NCI-H1694 (cell line): Measurements from ENCODE around the gene SHPK.
A peak's percentile ranks its signal among the peaks of the same experiment; 100 is the strongest.

ENCODE experiments used
- DNase-seq: peaks from one replicate; lab custom pipeline; 2025; lab: John Stamatoyannopoulos, UW

The SHPK gene

DNA sequence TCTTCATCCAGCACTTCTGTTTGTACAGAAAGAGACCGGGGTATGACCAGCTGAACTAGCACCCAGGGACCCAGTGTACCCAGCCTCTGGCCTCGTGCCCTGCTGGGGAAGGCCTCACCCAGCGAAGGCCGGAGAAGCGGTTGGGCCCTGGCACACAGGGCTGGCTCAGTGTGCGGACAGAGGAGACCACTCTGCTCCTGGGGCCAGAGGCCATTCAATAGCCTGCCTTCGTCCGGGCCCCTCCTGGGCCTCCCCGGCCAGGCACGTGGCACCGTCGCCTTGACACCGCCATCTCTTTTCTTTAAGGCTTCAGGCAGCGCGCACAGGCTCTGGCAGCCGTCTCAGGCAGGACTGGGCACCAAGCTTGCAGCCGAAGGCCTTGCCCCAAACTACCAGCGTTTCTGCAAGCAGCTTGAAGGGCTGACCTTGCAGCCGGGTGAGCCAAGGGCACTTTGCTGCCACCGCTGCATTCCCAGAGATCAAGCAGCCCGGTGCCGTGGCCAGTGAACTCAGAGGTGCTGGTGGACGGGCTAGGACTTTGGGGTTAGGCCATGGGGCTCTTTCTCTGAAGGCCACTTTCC is 24.4 kb upstream of the SHPK start:
- no peak for DNase-seq

DNA sequence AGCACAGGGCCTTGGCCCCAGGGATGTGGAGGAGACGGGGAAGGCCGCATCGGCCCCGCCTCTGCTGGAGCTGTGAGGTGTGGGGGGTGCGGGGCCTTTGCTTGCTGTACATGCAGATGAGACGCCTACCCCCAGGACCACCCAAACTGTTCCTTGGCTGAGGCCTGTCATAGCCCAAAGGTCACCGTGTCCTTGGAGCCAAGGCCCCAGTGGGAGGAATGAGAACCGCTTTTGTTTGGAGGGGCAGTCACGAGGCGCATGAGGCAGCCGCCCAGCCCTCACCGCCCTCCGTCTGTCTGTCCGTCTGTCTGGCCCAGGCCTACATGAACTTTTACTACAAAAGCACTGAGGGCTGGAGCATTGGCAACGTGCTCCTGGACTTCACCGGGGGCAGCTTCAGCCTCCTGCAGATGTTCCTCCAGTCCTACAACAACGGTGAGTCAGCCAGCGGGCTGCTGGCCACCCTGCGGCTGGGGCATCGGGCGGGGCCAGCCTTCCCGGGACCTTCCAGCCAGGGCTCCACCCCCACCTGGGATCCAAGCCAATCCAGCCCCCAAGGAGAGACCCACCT is 23.6 kb upstream of the SHPK start:
- DNase-seq = no peak

DNA sequence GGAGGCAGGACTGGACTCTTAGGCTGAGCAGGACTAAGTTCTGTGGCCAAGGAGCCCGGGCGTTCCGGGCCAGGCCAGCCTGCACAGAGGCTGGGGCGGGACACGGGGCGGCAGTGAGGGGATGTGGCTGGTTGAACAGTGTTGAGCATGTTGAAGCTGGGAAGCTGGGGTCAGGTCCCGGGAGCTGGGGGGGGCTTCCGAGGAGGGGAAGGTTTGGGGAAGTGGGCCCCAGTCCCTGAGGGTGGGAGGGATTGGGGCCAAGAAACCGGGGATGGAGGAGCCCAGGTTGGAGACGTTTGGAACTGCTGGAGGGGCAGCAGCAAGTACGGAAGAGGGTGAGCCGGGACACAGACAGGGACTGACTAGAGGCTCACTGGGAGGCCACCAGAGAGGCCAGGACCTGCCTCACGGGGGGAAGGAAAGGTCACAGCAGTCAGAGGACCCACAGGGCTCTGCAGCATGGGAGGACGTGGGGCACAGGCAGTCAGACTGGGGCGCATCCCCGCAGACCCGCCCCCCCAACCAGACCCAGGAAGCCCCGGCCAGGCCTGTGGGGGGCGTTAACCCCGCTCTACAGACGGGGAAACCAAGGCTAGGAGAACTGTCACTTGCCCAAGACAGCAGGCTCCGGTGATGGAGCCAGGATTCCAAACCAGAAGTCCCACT is 22.9 kb upstream of the SHPK start:
- no peak for DNase-seq

DNA sequence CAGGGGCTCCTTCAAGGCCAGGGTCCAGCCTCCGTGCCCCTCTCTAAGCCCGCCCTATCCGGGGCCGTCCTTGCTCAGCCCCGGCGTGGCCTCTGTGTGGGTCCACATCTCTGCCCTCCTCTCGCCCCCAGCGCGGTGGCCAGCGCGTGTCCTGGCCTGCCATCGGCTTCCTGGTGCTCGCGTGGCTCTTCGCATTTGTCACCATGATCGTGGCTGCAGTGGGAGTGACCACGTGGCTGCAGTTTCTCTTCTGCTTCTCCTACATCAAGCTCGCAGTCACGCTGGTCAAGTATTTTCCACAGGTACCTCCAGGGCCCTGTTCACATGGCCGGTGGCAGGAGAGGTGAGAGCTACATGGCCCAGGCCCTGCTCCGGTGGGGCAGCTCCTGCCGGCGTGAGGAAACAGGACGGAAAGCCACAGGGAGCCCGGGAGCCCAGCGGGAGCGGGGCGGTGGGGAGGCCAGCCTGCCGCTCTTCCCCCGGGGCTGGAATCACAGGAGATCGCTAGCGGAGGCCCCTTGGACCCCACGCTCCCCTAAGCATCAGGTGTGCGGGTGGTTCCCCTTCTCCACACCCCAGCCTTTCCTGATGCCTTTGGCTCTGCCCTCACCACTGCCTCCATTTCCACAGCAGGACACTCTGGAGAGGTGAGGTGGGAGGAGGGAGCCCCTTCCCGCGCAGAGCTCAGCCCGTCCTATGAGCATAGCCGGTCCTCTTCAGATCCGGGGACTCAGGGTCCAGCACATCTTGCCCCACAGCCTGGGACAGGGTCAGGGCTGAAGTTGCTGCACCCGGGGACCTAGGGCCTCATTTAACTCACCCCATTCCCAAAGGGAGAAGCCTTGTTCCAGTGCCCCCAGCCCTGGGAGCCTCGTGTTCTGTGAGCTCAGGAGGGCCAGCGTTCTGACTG is 22.1 kb upstream of the SHPK start:
- DNase-seq = no peak

DNA sequence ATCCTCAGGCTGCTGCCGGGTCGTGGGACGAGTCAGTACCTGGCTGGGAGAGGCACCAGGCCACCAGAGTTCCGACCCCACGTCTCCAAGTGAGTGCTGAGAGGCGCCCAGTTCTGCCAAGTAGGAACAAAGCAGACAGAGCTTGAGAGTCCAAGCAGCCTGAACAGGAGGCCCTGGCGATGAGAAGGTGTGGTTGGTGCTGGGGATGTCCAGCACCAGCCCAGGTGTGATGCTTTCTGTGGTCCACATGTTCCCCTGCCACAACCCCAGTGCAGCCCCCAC is 21.5 kb upstream of the SHPK start:
- no peak for DNase-seq

DNA sequence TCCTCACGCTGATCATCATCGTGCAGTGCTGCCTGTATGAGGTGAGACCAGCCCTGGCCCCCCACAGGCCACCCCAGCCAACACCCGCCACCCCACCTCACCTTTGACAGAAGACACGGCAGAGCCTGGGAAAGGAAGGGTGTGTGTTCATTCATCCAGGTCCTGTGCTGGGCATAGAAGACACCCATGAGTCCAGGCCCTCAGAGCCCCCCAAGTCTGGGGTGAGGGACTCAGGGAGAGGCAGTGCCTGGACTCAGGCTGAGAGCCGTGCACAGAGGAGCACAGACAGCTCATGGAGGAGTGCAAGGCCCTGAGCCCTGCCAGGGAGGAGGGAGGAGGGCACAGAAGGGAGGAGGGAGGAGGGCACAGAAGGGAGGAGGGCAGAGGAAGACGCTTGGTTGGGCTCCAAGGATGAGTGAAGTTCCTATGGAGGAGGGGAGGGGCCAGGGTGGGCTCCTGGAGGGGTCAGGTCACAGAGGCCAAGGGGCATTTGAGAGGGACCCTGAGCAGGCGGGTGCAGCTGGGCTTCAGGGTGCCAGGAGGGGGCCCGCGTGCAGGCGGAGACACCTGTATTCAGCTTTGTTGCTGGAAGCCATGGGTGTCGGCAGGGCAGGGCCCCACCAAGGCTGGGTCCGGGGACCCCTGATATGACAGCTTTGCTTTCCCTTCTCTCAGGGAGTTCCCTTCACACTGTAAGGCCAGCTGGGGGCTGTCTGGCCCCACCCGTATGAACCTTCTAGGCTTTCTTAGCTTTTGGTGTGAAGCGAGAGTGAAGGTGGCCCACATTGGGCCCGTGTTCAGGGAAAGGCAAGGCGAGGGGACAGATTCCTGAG is 20.9 kb upstream of the SHPK start:
- DNase-seq = no peak

DNA sequence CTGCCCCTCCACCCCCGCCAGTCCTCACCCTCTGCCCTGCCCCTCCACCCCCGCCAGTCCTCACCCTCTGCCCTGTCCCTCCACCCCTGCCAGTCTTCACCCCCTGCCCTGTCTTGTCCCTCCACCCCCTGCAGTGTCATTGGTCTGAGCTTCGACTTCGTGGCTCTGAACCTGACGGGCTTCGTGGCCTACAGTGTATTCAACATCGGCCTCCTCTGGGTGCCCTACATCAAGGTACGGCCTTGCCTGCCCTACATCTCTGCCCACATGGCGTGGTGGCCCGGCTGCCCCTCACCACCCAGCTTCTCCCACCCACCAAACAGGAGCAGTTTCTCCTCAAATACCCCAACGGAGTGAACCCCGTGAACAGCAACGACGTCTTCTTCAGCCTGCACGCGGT is 20.3 kb upstream of the SHPK start:
- DNase-seq = no peak

DNA sequence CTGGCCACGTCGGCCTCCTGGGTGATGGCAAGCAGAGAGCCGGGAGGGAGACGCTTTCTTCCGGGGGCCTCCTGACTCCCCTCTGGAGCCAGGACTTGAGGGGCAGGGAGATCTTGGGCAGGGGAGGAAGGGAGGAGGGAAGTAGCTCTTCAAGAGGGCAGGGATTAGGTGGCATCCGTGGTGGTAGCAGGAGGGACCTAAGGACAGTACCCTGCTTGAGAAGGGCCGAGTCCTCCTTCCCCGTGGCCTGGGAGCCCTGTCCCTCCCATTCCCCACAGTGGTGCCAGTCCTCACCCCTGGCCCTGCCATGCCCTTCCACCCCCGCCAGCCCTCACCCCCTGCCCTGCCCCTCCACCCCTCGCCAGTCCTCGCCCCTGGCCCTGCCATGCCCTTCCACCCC is 19.7 kb upstream of the SHPK start:
- DNase-seq = no peak

DNA sequence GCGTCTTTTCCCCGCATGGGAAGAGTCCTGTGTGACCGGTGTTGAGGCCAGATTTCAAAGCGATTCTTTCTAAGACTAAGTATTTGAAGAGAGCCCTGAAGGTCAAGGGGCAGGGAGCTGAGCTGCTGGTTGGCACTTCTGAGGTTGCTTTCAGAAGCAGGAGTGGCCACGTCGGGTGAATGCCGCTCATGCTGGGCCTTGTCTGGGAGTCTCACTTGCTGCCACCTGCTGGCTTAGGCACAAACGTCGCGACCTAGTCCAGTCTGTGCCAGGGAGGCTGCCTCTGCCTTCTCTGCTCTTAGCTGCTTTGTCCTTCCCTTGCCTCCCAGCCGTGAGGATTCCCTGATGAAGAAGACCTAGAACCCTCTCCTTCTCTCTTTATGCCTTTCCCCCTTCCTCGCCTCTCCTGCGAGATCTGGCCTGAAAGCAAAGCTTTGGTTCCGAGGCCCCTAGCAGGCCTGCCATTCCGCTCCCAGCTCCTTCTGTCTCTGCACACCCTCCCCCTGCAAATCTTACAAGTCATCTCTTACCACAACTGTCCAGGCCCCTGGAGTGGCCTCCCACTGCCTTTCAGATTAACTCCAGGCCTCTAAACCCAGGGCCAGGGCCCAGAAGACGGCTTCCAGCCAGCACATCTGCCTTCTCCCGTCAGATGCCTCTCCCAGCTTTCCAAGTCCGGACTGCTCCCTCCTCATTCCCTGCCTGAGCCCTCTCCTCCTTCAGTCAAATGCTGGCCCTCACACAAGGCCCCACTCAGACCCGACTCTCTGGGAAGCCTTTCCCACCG is 11.9 kb upstream of the SHPK start:
- peak; percentile 61 for DNase-seq

DNA sequence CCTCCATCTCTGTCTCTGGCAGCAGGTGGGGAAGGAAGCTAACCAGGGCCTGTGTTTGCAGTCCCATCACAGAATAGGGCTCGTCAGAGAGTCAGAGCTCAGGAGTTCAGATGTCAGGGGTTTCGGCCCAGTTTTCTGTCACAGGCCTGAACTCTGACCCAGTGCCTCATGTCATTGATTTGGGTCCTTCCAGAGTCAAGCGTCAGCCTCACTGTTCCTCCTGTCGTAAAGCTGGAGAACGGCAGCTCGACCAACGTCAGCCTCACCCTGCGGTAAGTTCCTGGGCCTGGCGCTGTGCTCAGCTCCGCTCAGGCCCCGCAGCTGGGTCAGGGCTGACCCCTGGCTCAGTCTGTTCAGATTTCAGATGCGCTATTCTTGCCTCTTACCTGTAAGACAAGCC is 11.2 kb upstream of the SHPK start:
- DNase-seq = no peak

DNA sequence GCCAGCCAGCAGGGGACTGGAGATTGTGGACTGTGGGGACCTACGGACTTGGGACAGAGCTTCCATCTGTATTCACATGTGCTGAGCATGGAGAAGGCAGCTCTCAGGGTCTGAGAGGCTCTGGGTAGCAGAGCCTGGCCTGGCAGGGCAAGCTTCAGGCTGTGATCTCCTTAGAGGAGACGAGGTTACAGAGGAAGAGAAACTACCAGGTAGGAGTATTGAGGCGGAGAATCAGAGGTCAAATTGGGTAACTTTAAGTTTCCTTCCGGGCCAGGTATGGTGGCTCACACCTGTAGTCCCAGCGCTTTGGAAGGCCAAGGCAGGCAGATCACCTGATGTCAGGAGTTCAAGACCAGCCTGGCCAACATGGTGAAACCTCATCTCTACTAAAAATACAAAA is 9.3 kb upstream of the SHPK start:
- DNase-seq = no peak

DNA sequence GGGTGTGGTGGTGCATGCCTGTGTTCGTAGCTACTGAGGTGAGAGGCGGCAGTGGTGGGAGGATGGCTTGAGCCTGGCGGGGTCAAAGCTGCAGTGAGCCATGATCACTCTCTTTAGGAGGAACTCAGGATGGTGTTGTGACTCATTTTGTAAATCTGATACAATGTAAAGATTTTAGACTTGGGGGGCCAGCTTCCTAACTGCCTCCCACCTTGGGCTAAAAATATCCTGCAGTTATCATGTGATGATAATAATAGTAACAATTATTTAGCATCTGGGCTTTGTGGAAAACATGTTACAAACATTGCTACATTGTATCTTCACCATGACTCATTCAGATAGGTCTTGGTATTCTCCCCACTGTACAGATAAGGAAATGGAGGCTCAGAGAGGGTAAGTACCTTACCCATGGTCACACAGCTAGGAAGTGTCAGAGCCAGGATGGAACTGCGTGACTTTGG is 7.9 kb upstream of the SHPK start:
- no peak for DNase-seq

DNA sequence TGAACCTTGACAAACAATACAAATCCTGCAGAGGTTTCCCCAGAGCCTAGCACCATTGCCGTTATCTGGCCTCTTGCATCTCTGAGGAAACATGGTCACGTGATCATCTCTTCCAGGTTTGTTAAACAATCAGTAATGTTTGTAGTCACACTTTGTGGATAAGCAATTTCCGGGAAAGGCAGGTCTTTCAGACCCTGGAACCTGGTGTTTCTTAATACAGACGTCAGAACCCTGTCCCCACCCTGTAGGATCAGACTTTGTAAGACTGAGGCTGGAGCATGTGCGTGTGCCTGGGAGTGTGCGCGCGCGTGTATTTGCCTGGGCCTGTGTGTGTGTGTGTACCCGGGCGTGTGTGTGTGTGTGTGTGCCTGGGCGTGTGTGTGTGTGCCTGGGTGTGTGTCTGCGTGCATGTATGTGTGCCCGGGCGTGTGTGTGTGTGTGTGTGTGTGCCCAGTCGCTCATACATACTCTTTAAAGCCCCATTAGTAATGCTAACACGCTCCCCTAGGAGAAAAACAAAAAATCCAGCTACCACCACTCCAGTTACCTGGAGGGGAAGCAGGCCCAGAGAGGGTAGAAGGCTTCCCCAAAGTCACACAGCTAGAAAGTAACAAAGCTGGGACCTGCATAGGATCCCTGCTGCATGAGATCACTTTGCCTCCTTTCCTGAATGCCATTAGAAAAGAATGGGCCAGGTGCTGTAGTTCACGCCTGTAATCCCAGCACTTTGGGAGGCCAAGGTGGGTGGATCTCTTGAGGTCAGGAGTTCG is 5.9 kb upstream of the SHPK start:
- no peak for DNase-seq

DNA sequence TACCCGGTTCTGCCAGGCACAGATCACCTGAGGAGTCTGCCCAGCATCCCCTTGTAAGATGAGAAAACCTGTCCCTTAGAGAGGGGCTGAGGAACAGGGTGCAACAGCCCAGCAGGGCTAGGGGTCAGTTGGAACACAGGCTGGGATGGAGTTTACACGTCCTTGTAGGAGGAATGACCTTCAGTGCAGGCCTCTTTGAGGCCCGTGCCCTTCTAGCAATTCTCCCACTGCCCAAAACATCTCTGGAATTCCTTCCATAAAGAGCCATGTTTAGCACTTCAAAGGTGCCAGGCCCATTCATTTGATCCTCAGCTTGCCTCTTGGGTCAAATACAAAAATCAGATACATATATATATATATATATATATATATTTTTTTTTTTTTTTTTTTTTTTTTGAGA is 5.0 kb upstream of the SHPK start:
- DNase-seq = no peak

DNA sequence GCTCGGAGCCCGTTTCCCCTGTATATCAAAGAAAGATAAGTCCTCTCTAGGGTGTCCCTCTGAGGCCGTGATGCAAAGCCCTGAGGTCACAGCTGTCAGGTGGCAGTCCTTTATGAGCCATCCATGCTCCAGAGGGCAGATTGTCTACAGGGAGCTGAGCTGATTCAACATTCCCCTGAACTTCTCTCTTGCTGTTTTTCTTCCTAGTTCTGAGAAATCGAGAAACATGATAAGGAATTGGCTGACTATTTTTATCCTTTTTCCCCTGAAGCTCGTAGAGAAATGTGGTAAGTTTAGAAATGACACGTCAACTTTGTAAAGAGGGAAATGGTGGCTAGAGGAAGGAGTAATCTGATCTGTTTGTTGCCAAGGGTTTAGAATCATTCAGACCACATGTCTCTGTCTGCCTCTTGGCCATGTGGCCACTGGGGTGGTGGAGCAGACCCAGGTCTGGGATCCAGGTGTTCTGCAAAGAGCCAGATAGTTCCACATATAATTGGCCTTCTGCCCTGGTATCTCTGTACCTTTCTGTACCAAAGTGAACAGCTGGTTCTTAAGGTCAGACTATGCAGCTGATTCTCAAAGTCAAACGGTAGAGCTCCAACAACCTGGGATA is 4.0 kb upstream of the SHPK start:
- DNase-seq = no peak

DNA sequence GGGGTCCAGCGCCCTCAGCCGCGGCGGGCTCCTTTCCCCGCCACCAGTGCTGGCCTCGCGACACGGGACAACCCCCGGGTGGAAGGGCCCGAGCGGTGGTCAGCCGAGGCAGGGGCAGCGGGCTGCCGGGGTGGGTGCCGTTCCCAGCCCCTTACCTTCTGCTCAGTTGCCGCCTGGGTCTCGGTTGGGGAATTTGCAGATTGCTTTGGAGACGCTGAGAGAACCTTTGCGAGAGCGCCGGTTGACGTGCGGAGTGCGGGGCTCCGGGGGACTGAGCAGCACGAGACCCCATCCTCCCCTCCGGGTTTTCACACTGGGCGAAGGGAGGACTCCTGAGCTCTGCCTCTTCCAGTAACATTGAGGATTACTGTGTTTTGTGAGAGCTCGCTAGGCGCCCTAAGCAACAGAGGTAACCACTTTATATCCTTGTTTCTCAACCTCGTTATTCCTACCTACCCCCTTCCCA is 891 bp upstream of the SHPK start:
- no peak for DNase-seq

DNA sequence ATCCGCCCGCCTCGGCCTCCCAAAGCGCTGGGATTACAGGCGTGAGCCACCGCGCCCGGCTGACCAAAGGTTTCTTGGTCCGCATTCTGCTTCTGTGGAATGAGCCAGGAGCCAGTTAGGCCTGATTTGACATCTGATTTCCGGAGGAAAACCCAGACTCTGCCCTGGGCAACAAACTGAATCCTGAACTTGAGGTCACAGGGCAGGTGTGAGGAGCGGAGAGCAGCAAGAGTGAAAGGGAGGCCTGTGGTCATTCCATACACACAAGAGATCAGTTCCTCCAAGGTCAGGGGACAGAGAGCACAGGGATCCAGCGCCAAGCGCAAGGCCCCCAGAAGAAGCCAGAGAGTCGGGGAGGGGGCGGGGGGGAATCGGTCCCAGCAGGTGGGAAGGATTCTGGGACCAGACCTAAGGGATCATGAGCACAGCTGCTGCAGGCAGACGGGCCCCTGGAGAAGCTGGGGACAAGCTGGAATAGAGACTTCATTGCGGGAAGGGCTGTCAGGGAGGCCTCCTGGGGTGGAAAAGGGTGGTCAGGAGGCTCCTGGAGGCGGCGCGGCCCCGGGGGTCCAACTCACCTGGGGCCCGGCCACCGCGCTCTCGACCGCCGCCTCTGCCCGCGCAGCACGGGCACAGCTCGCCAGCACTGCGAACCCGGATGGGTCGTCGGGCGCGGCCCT is 436 bp downstream of the SHPK start:
- no peak for DNase-seq

DNA sequence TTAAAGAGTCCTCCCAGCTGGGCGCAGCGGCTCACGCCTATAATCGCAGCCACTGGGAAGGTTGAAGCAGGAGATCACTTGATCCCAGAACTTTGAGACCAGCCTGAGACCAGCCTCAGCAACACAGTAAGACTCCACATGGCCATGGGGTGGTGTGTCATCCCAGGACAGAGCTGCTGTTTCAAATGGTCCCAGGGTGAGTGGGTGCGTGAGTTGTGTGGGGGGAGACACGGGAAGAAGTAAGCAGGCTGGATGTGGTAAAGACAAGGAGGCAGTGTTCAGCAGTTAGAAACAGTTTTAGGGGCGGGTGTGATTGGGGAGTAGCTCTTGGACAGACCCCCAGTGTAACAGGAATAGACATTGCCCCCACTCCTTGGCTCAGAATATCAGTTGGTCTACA is 3.8 kb downstream of the SHPK start:
- no peak for DNase-seq

DNA sequence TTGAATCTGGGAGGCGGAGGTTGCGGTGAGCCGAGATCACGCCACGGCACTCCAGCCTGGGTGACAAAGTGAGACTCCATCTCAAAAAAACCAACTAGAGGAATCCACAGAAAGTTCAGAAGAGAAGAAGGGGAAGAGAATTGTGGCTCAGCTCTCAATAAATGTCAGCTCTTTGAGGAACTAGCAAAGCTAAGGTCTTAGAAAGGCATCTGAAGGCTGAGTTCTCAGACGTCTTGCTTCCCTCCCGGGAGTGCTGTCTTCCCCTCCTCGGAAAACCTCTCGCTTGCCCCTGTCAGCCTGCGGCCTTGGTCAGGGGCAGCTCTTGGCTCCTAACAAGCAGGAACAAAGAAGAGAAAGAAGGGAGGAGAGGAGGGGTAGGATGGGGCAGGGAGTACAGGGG is 5.3 kb downstream of the SHPK start:
- no peak for DNase-seq
